K562 (cell line): ENCODE results near the gene PSMG3. TPM values are rescaled to one million over a fixed set of nuclear protein-coding genes. Genes with fewer than 3 reads are reported as not detected.

Source experiments
- ATAC-seq: fragments of 200-7000 bp; cut with Tn5 transposase; 3 replicates; pipeline ENCODE4 v1.9.1; 2020; ENCODE audit warnings: moderate library complexity
- BruUV-seq: library from RNA; stranded (reverse); fragments of 400-500 nt; replicated peaks from 2 replicates; lab custom pipeline; 2021; lab: Mats Ljungman, UMichigan
- CTCF ChIA-PET: fragments of 300-600 bp; formaldehyde crosslinking; extraction: SDS; loops from one replicate; lab custom pipeline; 2021; ENCODE audit warnings: low intra/inter-chr PET ratio; lab: Yijun Ruan, JAX
- POLR2A ChIA-PET: fragments of 300-600, 350-650 bp; sonication (Branson Sonifier 250); formaldehyde crosslinking; extraction: SDS; loops from one replicate; lab custom pipeline; 2021; ENCODE audit warnings: antibody characterized with exemption, inconsistent platforms; lab: Yijun Ruan, JAX
- DNase-seq, 4 experiments: peaks; one replicate each; pipeline versions ENCODE4 v3.0.0 to v3.0.0-alpha.2; 2011 to 2018; ENCODE audit warnings: low spot score in 3 of 4, mixed read lengths in 3 of 4; ENCODE audit errors: extremely low read depth in 1 of 4
- FAIRE-seq: peaks from 2 replicates; lab custom pipeline; 2011; peaks lifted over from hg19 to GRCh38; lab: Jason Lieb, UNC
- H2AFZ ChIP-seq: 2 replicates; pipeline ENCODE4 v1.6.0; 2011; ENCODE audit warnings: low read depth, low read length, control low read depth, inconsistent platforms
- H3K27ac ChIP-seq: fragments of 200-600 bp; 3 replicates; pipeline ENCODE4 v1.8.0; 2011; ENCODE audit warnings: low read depth, mild to moderate bottlenecking, control low read depth, inconsistent platforms, low read length, moderate library complexity, mixed read lengths; ENCODE audit errors: extremely low read depth
- H3K27me3 ChIP-seq, 2 experiments: fragments of 300-600 bp in 1 of 2; 2 replicates in 1 of 2; 3 replicates in 1 of 2; pipeline versions ENCODE4 v1.6.0 to v1.8.0; 2011; ENCODE audit warnings: inconsistent platforms in 2 of 2, low read length in 2 of 2, mild to moderate bottlenecking in 1 of 2, mixed read lengths in 1 of 2, moderate library complexity in 1 of 2; ENCODE audit not compliant: control insufficient read depth in 2 of 2, insufficient read depth in 2 of 2
- H3K36me3 ChIP-seq: fragments of 300-600 bp; 3 replicates; pipeline ENCODE4 v1.8.0; 2011; ENCODE audit warnings: mild to moderate bottlenecking, low read length, inconsistent platforms; ENCODE audit not compliant: control insufficient read depth, insufficient read depth
- H3K4me1 ChIP-seq, 2 experiments: fragments of 200-600 bp in 1 of 2; replicated peaks in 1 of 2; 2 replicates in 1 of 2; 3 replicates in 1 of 2; pipeline versions ENCODE4 v1.5.1 to v1.8.0; 2011; ENCODE audit warnings: inconsistent platforms in 2 of 2, low read length in 2 of 2, mild to moderate bottlenecking in 1 of 2, mixed read lengths in 1 of 2, moderate library complexity in 1 of 2; ENCODE audit not compliant: control insufficient read depth in 2 of 2, insufficient read depth in 2 of 2
- H3K4me2 ChIP-seq: 2 replicates; pipeline ENCODE4 v1.6.1; 2011; ENCODE audit warnings: low read length, control low read depth, inconsistent platforms, mixed read lengths; ENCODE audit not compliant: insufficient read depth
- H3K4me3 ChIP-seq: fragments of 200-600 bp; sonication (generic), shearing (Covaris generic); 2 replicates; pipeline ENCODE4 v1.5.1; 2016; ENCODE audit warnings: control low read depth, inconsistent platforms
- H3K79me2 ChIP-seq: fragments of 200-600 bp; 3 replicates; pipeline ENCODE4 v1.8.0; 2011; ENCODE audit warnings: low read length, inconsistent platforms; ENCODE audit not compliant: control insufficient read depth, insufficient read depth
- H3K9ac ChIP-seq, 2 experiments: 2 replicates each; pipeline versions ENCODE4 v1.6.0 to v1.6.1; 2011; ENCODE audit warnings: low read depth in 2 of 2, low read length in 2 of 2, control low read depth in 1 of 2, inconsistent platforms in 1 of 2, mild to moderate bottlenecking in 1 of 2, mixed read lengths in 1 of 2; ENCODE audit not compliant: insufficient read depth in 1 of 2
- H3K9me1 ChIP-seq: one replicate; pipeline ENCODE4 v1.6.0; 2011; ENCODE audit warnings: inconsistent platforms, mild to moderate bottlenecking, low read length, moderate library complexity; ENCODE audit not compliant: control insufficient read depth, insufficient read depth
- H3K9me3 ChIP-seq: replicated peaks from 2 replicates; pipeline ENCODE4 v1.5.1; 2011; ENCODE audit warnings: low read depth, low read length, inconsistent platforms; ENCODE audit not compliant: control insufficient read depth, insufficient read depth
- H4K20me1 ChIP-seq: replicated peaks from 2 replicates; pipeline ENCODE4 v1.6.1; 2011; ENCODE audit warnings: low read length, inconsistent platforms, mixed read lengths; ENCODE audit not compliant: control insufficient read depth, insufficient read depth
- ESRRA ChIP-seq: fragments of 450-650 bp; IDR thresholded peaks from 2 replicates; pipeline ENCODE4 v1.6.1; 2014; ENCODE audit warnings: low read depth, mild to moderate bottlenecking, moderate library complexity, borderline replicate concordance
- PCBP1 ChIP-seq: fragments of 200-400 bp; formaldehyde crosslinking; IDR thresholded peaks from 2 replicates; pipeline ENCODE4 v1.6.1; 2018; ENCODE audit warnings: mild to moderate bottlenecking, low read depth, low read length; ENCODE audit not compliant: poor library complexity, severe bottlenecking
- RBM14 ChIP-seq: fragments of 200-400 bp; formaldehyde crosslinking; IDR thresholded peaks from 2 replicates; pipeline ENCODE4 v1.6.1; 2018; ENCODE audit warnings: low read depth, mild to moderate bottlenecking, low read length, moderate library complexity, borderline replicate concordance; ENCODE audit not compliant: insufficient read depth
- WGBS: fragments of 100-300 bp; shearing (Covaris generic); methylation state at CpG from one replicate; pipeline ENCODE4 v1.1.6; 2016; ENCODE audit warnings: low coverage, mixed read lengths; ENCODE audit not compliant: insufficient coverage; ENCODE audit errors: missing lambda C conversion rate; 5-methylcytosine and 5-hydroxymethylcytosine counted together
- in situ Hi-C: fragments of 300-500 bp; cut with MboI; formaldehyde crosslinking; loops from 4 replicates; pipeline ENCODE4 v1.15.0; 2018; ENCODE audit warnings: inconsistent platforms, mixed read lengths
- intact Hi-C: fragments of 100-400 bp; cut with micrococcal nuclease; formaldehyde crosslinking; loops from 2 replicates; pipeline ENCODE4 v1.14.2; 2022
- polyA plus RNA-seq, 8 experiments: library from polyadenylated mRNA; depleted of rRNA in 4 of 8; stranded (reverse) in 5 of 8; unstranded in 3 of 8; fragments of >200 nt; fragmentation: Nextera tagmentation in 2 of 8; fragmentation: Illumina TruSeq in 1 of 8; extraction: Ambion mirVana in 2 of 8; extraction: Trizol in 1 of 8; gene quantifications; 2 replicates each; pipeline versions ENCODE4 v1.2.1 to v1.2.3, GENCODE V29; 2011 to 2014; ENCODE audit warnings: inconsistent platforms in 1 of 8, missing spikeins in 1 of 8
- total RNA-seq, 7 experiments: library from RNA; depleted of rRNA in 6 of 7; stranded (reverse); fragments of >200 nt in 6 of 7; fragmentation: Illumina TruSeq in 2 of 7; extraction: Trizol in 2 of 7; gene quantifications; 2 replicates each; pipeline versions ENCODE4 v1.2.1 to v1.2.3, GENCODE V29; 2011 to 2021; ENCODE audit warnings: low replicate concordance in 1 of 7

PSMG3 gene
- total and polyA plus RNA-seq, 9 of the 15 experiments (the other 6 are each of a cell fraction or from before 2014, with no cell fraction given): 34.8 to 122 (median 80.1) TPM

- H3K4me2 ChIP-seq: peak overlapping the region; percentile 60; the same call in 1 of the 2 replicates
- no TSS peak for BruUV-seq
- DNase-seq: no peak
- no peaks in the 10 kb centered on the region for H4K20me1 ChIP-seq
- H3K9me3 ChIP-seq: no peaks in the 10 kb centered on the region
- no peak overlapping the region for H3K4me3 ChIP-seq
- H3K36me3 ChIP-seq: no peaks in the 10 kb centered on the region
- peak overlapping the region; percentile 88; the same call in 1 of the 2 replicates for H2AFZ ChIP-seq
- POLR2A ChIA-PET: interaction anchor here (0.5 to 0.6 kb wide), 2 partner anchors 29 to 1404 kb away, joined by 3 read pairs; no protein-coding TSS in a partner anchor
- TF ChIP-seq PCBP1 (no peak), RBM14 (peak; percentile 18; the same call in 1 of the 2 replicates), ESRRA (no peak)
- H3K79me2 ChIP-seq: no peaks in the 10 kb centered on the region
- ATAC-seq: no peak; the same call in 1 of the 3 replicates
- intact Hi-C loops: loop anchor here (5.0 kb wide), 1 partner anchor 52 kb away; no protein-coding TSS in a partner anchor
- CTCF ChIA-PET: interaction anchor here (0.7 to 1.8 kb wide), 3 partner anchors 28 to 333 kb away, joined by 3 to 9 read pairs (median 4); partner anchors contain the start of gene INTS1
- H3K27me3 ChIP-seq: no peaks in the 10 kb centered on the region
- peak overlapping the region in 1 of 2 experiments; percentile 73; a peak in 2 of 4 replicates for H3K9ac ChIP-seq
- no peaks in the 10 kb centered on the region for H3K9me1 ChIP-seq
- in situ Hi-C loops: no loop called here
- H3K4me1 ChIP-seq: peaks cover 0 to 74% of the 10 kb centered on the region in 2 experiments; a peak in 4 of 5 replicates
- WGBS: 69% methylated on average over 21 of the region's 32 CpGs
- no peak overlapping the region for H3K27ac ChIP-seq
- no peak for FAIRE-seq
Measured at GRCh38 chr7:1558841-1559625, 10.8 kb downstream of the PSMG3 start.
